ENCODE measurements around the gene GFY. TPM values are rescaled to one million over a fixed set of nuclear protein-coding genes. Genes with fewer than 3 reads are reported as not detected.
A peak's percentile ranks its signal among the peaks of the same experiment; 100 is the strongest.

GFY gene
- total RNA-seq, 1 donor, result not detected

DNA sequence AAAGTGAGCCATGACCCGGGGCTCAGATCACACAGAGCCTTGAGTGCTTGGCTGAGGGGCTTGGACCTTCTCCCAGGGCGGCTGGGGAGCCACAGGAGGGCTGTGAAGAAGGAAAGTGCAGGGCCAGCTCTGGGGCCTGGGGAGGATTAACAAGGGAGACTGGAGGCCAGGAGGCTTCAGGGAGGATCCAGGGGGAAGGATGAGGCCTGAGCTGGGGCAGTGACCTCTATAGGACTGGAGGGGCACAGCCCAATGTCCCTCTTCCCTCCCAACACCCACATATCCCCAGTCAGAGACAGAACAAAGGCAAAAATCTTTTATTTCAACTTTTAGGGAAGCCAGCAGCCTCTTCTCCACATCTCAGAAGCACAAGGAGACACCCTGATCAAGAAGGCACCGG lies 20.8 kb downstream of the GFY start:
- H3K27me3 ChIP-seq (ENCODE audit: insufficient read depth, low read length), result peaks cover 14% of the 10 kb centered on the region
- DNase-seq (ENCODE audit: insufficient read length, low spot score, missing footprints), result peak; percentile 6
- H3K36me3 ChIP-seq (ENCODE audit: insufficient read depth, low read length), result peaks cover 6% of the 10 kb centered on the region
- H3K4me3 ChIP-seq (ENCODE audit: insufficient read depth, low read length), result no peak overlapping the region
- H3K27ac ChIP-seq (ENCODE audit: low read depth, low read length), result no peak overlapping the region
- peaks cover 11% of the 10 kb centered on the region for H3K4me1 ChIP-seq (ENCODE audit: insufficient read depth, low read length)
- no peak overlapping the region for H2AFZ ChIP-seq (ENCODE audit: low read length)
- no peak overlapping the region for H3K4me2 ChIP-seq (ENCODE audit: insufficient read depth, low read length)
- no peaks in the 10 kb centered on the region for H3K9me3 ChIP-seq (ENCODE audit: low read depth, low read length)
- H3K79me2 ChIP-seq (ENCODE audit: insufficient read depth, low read length), result peaks cover 9% of the 10 kb centered on the region
- TF ChIP-seq, protein P1, sequence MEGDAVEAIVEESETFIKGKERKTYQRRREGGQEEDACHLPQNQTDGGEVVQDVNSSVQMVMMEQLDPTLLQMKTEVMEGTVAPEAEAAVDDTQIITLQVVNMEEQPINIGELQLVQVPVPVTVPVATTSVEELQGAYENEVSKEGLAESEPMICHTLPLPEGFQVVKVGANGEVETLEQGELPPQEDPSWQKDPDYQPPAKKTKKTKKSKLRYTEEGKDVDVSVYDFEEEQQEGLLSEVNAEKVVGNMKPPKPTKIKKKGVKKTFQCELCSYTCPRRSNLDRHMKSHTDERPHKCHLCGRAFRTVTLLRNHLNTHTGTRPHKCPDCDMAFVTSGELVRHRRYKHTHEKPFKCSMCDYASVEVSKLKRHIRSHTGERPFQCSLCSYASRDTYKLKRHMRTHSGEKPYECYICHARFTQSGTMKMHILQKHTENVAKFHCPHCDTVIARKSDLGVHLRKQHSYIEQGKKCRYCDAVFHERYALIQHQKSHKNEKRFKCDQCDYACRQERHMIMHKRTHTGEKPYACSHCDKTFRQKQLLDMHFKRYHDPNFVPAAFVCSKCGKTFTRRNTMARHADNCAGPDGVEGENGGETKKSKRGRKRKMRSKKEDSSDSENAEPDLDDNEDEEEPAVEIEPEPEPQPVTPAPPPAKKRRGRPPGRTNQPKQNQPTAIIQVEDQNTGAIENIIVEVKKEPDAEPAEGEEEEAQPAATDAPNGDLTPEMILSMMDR (IDR thresholded peaks at IDR 0.05; ENCODE audit: extremely low read depth, low read depth, low read length), result no peak
- no peaks in the 10 kb centered on the region for H4K20me1 ChIP-seq (ENCODE audit: insufficient read depth, low read length)

DNA sequence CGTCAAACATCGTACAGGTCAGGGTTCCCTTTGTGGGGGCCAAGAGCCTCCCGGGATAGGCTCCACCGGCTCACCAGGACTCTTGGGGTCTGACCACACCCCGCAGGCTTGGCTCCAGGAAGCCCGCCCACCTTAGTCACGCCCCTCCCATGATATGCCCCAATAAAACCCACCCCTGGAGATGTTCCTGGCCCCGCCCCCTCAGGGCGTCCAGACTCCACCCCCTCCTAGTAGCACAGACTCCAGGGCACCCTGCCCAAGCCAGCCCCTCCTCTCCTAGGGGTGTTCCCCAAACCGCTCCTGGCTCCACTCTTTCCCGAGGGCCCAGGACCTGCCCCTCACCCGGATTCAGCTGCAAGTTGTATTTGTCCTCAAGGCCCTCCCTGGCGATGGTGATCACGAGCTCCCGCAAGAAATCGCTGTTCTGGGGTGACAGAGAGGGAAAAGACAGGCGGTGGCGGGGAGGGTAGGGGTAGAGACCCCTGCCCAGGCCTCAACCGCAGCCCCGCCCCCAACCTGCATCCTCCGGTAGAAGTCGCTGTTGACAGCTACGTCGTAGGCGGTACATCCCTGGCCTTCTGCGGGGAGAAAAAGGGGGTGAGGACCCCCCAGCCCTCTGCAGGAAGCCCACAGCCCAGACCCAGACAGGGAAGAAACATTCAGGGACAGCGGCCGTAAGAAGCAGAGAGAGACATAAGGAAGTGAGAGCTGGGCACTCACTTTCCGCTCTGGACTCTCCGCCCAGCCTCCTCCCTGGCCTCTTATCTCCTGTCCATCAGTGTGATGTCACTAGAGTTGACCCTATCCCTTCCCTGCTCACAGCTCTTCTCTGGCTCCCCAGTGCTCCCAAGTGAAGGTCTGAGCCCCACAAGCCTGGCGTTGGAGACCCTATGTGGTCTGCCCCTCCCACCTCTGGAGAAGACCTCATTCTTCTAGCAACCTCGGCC lies 22.6 kb downstream of the GFY start:
- Histone ChIP-seq H3K9me3 (ENCODE audit: low read depth, low read length) (no peaks in the 10 kb centered on the region), H3K4me2 (ENCODE audit: insufficient read depth, low read length) (no peak overlapping the region), H2AFZ (ENCODE audit: low read length) (no peak overlapping the region), H3K79me2 (ENCODE audit: insufficient read depth, low read length) (peaks cover 15% of the 10 kb centered on the region), H3K27ac (ENCODE audit: low read depth, low read length) (no peak overlapping the region), H4K20me1 (ENCODE audit: insufficient read depth, low read length) (no peaks in the 10 kb centered on the region), H3K36me3 (ENCODE audit: insufficient read depth, low read length) (peaks cover 6% of the 10 kb centered on the region), H3K4me3 (ENCODE audit: insufficient read depth, low read length) (no peak overlapping the region), H3K27me3 (ENCODE audit: insufficient read depth, low read length) (no peaks in the 10 kb centered on the region), H3K4me1 (ENCODE audit: insufficient read depth, low read length) (peaks cover 5% of the 10 kb centered on the region)
- TF ChIP-seq, protein P1 (IDR thresholded peaks at IDR 0.05; ENCODE audit: extremely low read depth, low read depth, low read length), result no peak
- peak; percentile 69 for DNase-seq (ENCODE audit: insufficient read length, low spot score, missing footprints)

DNA sequence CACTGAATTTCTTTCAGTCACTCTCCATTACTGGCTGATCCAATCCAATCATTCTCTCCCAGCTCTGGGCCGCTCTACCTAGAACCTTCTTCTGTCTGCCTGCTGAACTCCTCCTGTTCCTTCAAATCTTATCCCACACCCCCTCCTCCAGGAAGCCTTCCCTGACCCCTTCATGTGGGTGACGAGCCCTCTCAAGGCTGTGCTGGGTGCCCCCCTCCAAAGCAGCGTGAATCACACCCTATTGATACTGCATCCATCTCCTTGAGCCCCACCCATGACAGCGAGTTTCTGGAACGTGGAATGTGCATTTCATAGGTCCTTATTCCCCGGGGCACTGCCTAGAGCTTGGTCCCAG lies 23.2 kb downstream of the GFY start:
- Histone ChIP-seq H3K27ac (ENCODE audit: low read depth, low read length) (no peak overlapping the region), H2AFZ (ENCODE audit: low read length) (no peak overlapping the region), H3K9me3 (ENCODE audit: low read depth, low read length) (no peaks in the 10 kb centered on the region), H3K4me1 (ENCODE audit: insufficient read depth, low read length) (peaks cover 5% of the 10 kb centered on the region), H3K36me3 (ENCODE audit: insufficient read depth, low read length) (peaks cover 6% of the 10 kb centered on the region), H4K20me1 (ENCODE audit: insufficient read depth, low read length) (no peaks in the 10 kb centered on the region), H3K79me2 (ENCODE audit: insufficient read depth, low read length) (peaks cover 15% of the 10 kb centered on the region), H3K4me3 (ENCODE audit: insufficient read depth, low read length) (no peak overlapping the region), H3K27me3 (ENCODE audit: insufficient read depth, low read length) (no peaks in the 10 kb centered on the region), H3K4me2 (ENCODE audit: insufficient read depth, low read length) (no peak overlapping the region)
- TF ChIP-seq, protein P1 (IDR thresholded peaks at IDR 0.05; ENCODE audit: extremely low read depth, low read depth, low read length), result no peak
- DNase-seq (ENCODE audit: insufficient read length, low spot score, missing footprints), result no peak

DNA sequence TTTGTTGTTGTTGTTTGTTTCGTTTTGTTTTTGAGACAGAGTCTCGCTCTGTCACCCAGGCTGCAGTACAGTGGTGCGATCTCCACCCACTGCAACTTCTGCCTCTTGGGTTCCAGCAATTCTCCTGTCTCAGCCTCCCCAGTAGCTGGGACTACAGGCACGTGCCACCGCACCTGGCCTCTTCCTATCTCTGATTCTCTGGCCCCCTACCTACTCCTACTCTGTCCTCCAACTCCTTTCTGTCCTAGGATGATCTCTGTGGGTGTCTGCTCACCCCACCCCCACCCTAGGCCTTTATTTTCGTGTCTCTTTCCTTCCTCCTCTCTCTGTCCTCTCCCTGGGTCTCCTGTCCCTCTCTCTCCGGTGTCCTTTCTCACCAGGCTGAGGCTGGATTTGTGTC lies 25.2 kb downstream of the GFY start:
- H3K4me1 ChIP-seq (ENCODE audit: insufficient read depth, low read length), result peaks cover 15% of the 10 kb centered on the region
- no peaks in the 10 kb centered on the region for H3K9me3 ChIP-seq (ENCODE audit: low read depth, low read length)
- peak overlapping the region; percentile 98 for H3K4me3 ChIP-seq (ENCODE audit: insufficient read depth, low read length)
- H3K27ac ChIP-seq (ENCODE audit: low read depth, low read length), result no peak overlapping the region
- DNase-seq (ENCODE audit: insufficient read length, low spot score, missing footprints), result peak; percentile 4
- no peaks in the 10 kb centered on the region for H4K20me1 ChIP-seq (ENCODE audit: insufficient read depth, low read length)
- TF ChIP-seq, protein P1 (IDR thresholded peaks at IDR 0.05; ENCODE audit: extremely low read depth, low read depth, low read length), result no peak
- peak overlapping the region; percentile 41 for H2AFZ ChIP-seq (ENCODE audit: low read length)
- peaks cover 27% of the 10 kb centered on the region for H3K79me2 ChIP-seq (ENCODE audit: insufficient read depth, low read length)
- H3K4me2 ChIP-seq (ENCODE audit: insufficient read depth, low read length), result peak overlapping the region; percentile 94
- H3K36me3 ChIP-seq (ENCODE audit: insufficient read depth, low read length), result peaks cover 6% of the 10 kb centered on the region
- H3K27me3 ChIP-seq (ENCODE audit: insufficient read depth, low read length), result no peaks in the 10 kb centered on the region

Measured in osteoblast (primary cell).